ENCODE measurements around the gene ZNF787. TPM values are rescaled to one million over a fixed set of nuclear protein-coding genes. Genes with fewer than 3 reads are reported as not detected.

Gene ZNF787
- total and polyA plus RNA-seq, 2 of the 8 experiments (the other 6 are each of a cell fraction or from before 2014, with no cell fraction given), result 19.7 to 56.0 TPM

DNA sequence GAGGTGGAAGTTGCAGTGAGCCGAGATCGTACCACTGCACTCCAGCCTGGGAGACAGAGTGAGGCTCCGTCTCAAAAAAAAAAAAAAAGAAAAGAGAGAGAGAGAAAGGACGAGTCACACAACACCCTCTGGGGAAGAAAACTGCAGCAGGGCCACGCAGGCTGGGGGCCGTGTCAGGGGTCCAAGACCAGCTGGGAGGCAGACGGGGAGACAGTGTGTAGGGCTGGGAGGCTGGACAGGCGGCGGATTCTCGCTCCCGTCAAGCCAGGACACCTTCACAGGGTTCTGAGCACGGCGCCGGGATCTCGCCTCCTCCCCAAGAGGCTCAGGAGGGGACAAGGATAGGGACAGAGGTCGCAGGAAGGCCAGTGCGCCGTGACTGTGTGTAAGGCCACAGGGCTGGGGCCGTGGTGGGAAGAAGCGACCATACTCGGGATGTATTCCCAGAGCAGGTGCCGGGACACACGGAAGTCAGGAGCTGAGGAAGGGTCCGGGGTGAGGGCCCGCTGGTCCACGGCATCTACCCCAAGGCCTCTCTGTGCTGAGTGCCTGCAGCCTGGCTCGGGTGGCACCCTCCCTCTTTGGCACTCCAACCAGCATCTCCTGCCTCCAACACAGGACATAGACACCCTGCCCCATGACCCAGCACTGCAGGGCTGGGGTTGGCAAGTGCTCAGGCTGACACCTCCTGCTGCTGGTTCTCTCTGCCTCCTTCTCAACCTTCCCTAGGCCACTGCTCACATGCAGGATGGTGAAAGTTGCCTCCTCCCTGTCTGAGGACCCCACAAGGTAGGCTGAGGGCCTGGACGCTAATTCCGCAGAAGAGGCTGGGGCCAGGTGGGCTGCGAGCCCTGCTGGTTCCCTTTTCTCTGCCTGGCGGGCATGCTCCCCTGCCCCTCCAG lies 21.2 kb downstream of the ZNF787 start:
- TF ChIP-seq KDM4A (IDR thresholded peaks at IDR 0.05; ENCODE audit: low read depth, low read length, severe bottlenecking) (no peak), CHD2 (IDR thresholded peaks at IDR 0.05; ENCODE audit: low read length) (no peak), TBP (IDR thresholded peaks at IDR 0.05; ENCODE audit: low read depth, low read length) (no peak)
- Histone ChIP-seq H2AK5ac (ENCODE audit: low read depth, low read length) (no peak overlapping the region), H3K4me2 (ENCODE audit: insufficient read depth in 1 of 2, low read depth in 2 of 2, low read length in 2 of 2) (no peak overlapping the region), H3K36me3 (ENCODE audit: control insufficient read depth in 2 of 4, insufficient read depth in 4 of 4, low read length in 3 of 4) (peaks cover 2 to 20% (median 7%) of the 10 kb centered on the region in 4 experiments; a peak in 6 of 8 replicates), H3K9ac (replicated peaks in 1 of 4; ENCODE audit: extremely low read depth in 1 of 4, low read depth in 3 of 4, low read length in 3 of 4) (no peak overlapping the region), H3K4me3 (ENCODE audit: extremely low read depth in 1 of 4, insufficient read depth in 2 of 4, low read depth in 3 of 4, low read length in 4 of 4) (no peak overlapping the region), H3K14ac (ENCODE audit: insufficient read length) (no peak overlapping the region), H3K23ac (ENCODE audit: insufficient read length) (no peak overlapping the region), H4K20me1 (replicated peaks in 1 of 2; ENCODE audit: control insufficient read depth in 1 of 2, insufficient read depth in 2 of 2, low read length in 2 of 2) (peaks cover 20 to 39% of the 10 kb centered on the region in 2 experiments), H3K79me1 (ENCODE audit: low read depth, low read length) (peaks cover 20% of the 10 kb centered on the region), H2BK5ac (ENCODE audit: low read depth, low read length) (no peak overlapping the region), H3K27ac (ENCODE audit: low read depth, low read length) (no peak overlapping the region), H3K27me3 (replicated peaks in 1 of 4; ENCODE audit: control insufficient read depth in 3 of 4, extremely low read depth in 1 of 4, insufficient read depth in 3 of 4, low read length in 3 of 4) (no peaks in the 10 kb centered on the region), H3K18ac (ENCODE audit: extremely low read depth, low read length) (no peak overlapping the region), H3K79me2 (ENCODE audit: control insufficient read depth in 1 of 2, insufficient read depth in 2 of 2, low read length in 2 of 2) (peaks cover 4 to 66% of the 10 kb centered on the region in 2 experiments; a peak in 3 of 4 replicates), H4K91ac (replicated peaks; ENCODE audit: insufficient read length, low read length) (no peak overlapping the region), H2BK20ac (ENCODE audit: low read length) (no peak overlapping the region), H4K8ac (ENCODE audit: extremely low read depth, insufficient read depth, low read length) (no peak overlapping the region), H3K4ac (replicated peaks; ENCODE audit: insufficient read length, low read depth, low read length) (no peak overlapping the region), H2BK120ac (replicated peaks; ENCODE audit: low read depth, low read length) (no peak overlapping the region), H2AFZ (ENCODE audit: low read length) (no peak overlapping the region), H3K23me2 (ENCODE audit: low read depth, low read length) (no peaks in the 10 kb centered on the region), H2BK12ac (ENCODE audit: low read depth, low read length) (no peak overlapping the region), H3K9me3 (ENCODE audit: insufficient read depth in 2 of 2, low read depth in 1 of 2, low read length in 1 of 2) (no peaks in the 10 kb centered on the region), H3K56ac (replicated peaks; ENCODE audit: insufficient read length, low read depth, low read length) (no peak overlapping the region), H4K5ac (ENCODE audit: insufficient read length, low read depth, low read length) (no peak overlapping the region), H3K4me1 (replicated peaks in 1 of 4; ENCODE audit: control insufficient read depth in 3 of 4, insufficient read depth in 4 of 4, low read length in 3 of 4) (no peaks in the 10 kb centered on the region), H2BK15ac (ENCODE audit: low read length) (no peak overlapping the region)
- ChIA-PET CTCF (ENCODE audit: partially characterized antibody) (interaction anchor here (0.6 to 1.2 kb wide), 4 partner anchors 8 to 66 kb away, joined by 3 to 4 read pairs (median 3); no protein-coding TSS in a partner anchor), POLR2A (ENCODE audit: partially characterized antibody) (interaction anchor here (0.8 to 1.7 kb wide), 4 partner anchors 8 to 19 kb away, joined by 3 to 7 read pairs (median 4); no protein-coding TSS in a partner anchor)
- no peak for DNase-seq (ENCODE audit: low read depth in 1 of 2, low spot score in 2 of 2)
- WGBS, 2 experiments (ENCODE audit: extremely low coverage in 1 of 2, insufficient coverage in 1 of 2, insufficient read length in 1 of 2, insufficient replicate concordance in 2 of 2, low coverage in 1 of 2, low lambda C conversion rate in 2 of 2, missing lambda C conversion rate in 1 of 2), result 94% methylated on average over 25 of the region's 31 CpGs; no CpG with 5 or more reads in 1 of the 2 experiments
- no peak for FAIRE-seq

Measured in H1 (cell line).